Measurements from ENCODE around the gene PRSS16. TPM values are rescaled to one million over a fixed set of nuclear protein-coding genes. Genes with fewer than 3 reads are reported as not detected.

The PRSS16 gene
- total and polyA plus RNA-seq, 9 of the 15 experiments (the other 6 are each of a cell fraction or from before 2014, with no cell fraction given) = 4.5 to 21.3 (median 12.1) TPM

- in situ Hi-C loops (cut with MboI) (no loop called here), intact Hi-C loops (cut with micrococcal nuclease) (no loop called here)
- H3K4me2 ChIP-seq (ENCODE audit: insufficient read depth, low read length) = no peak overlapping the region
- no peak overlapping the region for H3K9ac ChIP-seq (ENCODE audit: insufficient read depth in 1 of 2, low read depth in 2 of 2, low read length in 2 of 2)
- TF ChIP-seq ZBTB33 (CRISPR knock-in tag; IDR thresholded peaks at IDR 0.05) = peak; percentile 99
- peak; percentile 31; the same call in 1 of the 2 replicates for TF ChIP-seq CHAMP1 (IDR thresholded peaks at IDR 0.05)
- TF ChIP-seq CC2D1A (IDR thresholded peaks at IDR 0.05) = peak; percentile 48; the same call in 1 of the 2 replicates
- TF ChIP-seq NELFE (IDR thresholded peaks at IDR 0.05; ENCODE audit: insufficient read depth, insufficient read length) = no peak
- no peaks in the 10 kb centered on the region for H3K9me1 ChIP-seq (ENCODE audit: control insufficient read depth, insufficient read depth, low read length)
- FAIRE-seq = no peak
- no peaks in the 10 kb centered on the region for H3K27me3 ChIP-seq (ENCODE audit: control insufficient read depth in 2 of 2, insufficient read depth in 2 of 2, low read length in 2 of 2)
- no peak overlapping the region for H3K27ac ChIP-seq (ENCODE audit: extremely low read depth, low read depth, low read length)
- H2AFZ ChIP-seq (ENCODE audit: low read depth, low read length) = no peak overlapping the region
- BruUV-seq (replicated peaks) = no TSS peak
- peaks cover 0 to 9% of the 10 kb centered on the region in 2 experiments; a peak in 2 of 5 replicates for H3K4me1 ChIP-seq (replicated peaks in 1 of 2; ENCODE audit: control insufficient read depth in 2 of 2, insufficient read depth in 2 of 2, low read length in 2 of 2)
- no peaks in the 10 kb centered on the region for H4K20me1 ChIP-seq (replicated peaks; ENCODE audit: control insufficient read depth, insufficient read depth, low read length)
- no peaks in the 10 kb centered on the region for H3K36me3 ChIP-seq (ENCODE audit: control insufficient read depth, insufficient read depth, low read length)
- CTCF ChIA-PET (ENCODE audit: low intra/inter-chr PET ratio) = no interaction called here
- POLR2A ChIA-PET = interaction anchor here (0.8 to 1.0 kb wide), 2 partner anchors 15 to 676 kb away, joined by 3 read pairs; a partner anchor contains a TSS
- WGBS (ENCODE audit: insufficient coverage, low coverage, missing lambda C conversion rate) = 84% methylated on average over 20 of the region's 21 CpGs
- DNase-seq (ENCODE audit: extremely low read depth in 1 of 4, low spot score in 3 of 4) = no peak
- H3K4me3 ChIP-seq = no peak overlapping the region
- no peaks in the 10 kb centered on the region for H3K9me3 ChIP-seq (replicated peaks; ENCODE audit: control insufficient read depth, insufficient read depth, low read depth, low read length)
- ATAC-seq = no peak
- H3K79me2 ChIP-seq (ENCODE audit: control insufficient read depth, insufficient read depth, low read length) = no peaks in the 10 kb centered on the region
Observed at GRCh38 chr6:27216874-27217273, 30.6 kb upstream of the PRSS16 start.

All from K562 (cell line).